SU-DHL-6 (cell line): Measurements from ENCODE around the gene NAMPT.

ENCODE experiments used
- CTCF ChIP-seq: fragments of 200-600 bp; sonication (generic); IDR thresholded peaks from one replicate; pipeline ENCODE4 v1.5.1; 2017; ENCODE audit warnings: antibody characterized with exemption, mild to moderate bottlenecking, low read length, moderate library complexity; ENCODE audit not compliant: insufficient read depth, poor library complexity, severe bottlenecking
- EZH2phosphoT487 ChIP-seq: fragments of 200-600 bp; sonication (generic), shearing (Covaris generic); conservative IDR thresholded peaks from 2 replicates; pipeline ENCODE4 v1.6.1; 2018; ENCODE audit warnings: mild to moderate bottlenecking, antibody characterized with exemption, low read length, moderate library complexity, mixed read lengths

GRCh38 chr7:106329971-106330733 lies 45.4 kb upstream of the NAMPT start:
- no peak for TF ChIP-seq CTCF
- TF ChIP-seq EZH2phosphoT487 = no peak
